AG08396 (cell line): Measurements from ENCODE around the gene ZBTB16.
A peak's percentile ranks its signal among the peaks of the same experiment; 100 is the strongest.

Experiments used
- DNase-seq: peaks from one replicate; pipeline ENCODE4 v3.0.0; 2012; ENCODE audit warnings: low spot score, mixed read lengths

ZBTB16 gene

DNA sequence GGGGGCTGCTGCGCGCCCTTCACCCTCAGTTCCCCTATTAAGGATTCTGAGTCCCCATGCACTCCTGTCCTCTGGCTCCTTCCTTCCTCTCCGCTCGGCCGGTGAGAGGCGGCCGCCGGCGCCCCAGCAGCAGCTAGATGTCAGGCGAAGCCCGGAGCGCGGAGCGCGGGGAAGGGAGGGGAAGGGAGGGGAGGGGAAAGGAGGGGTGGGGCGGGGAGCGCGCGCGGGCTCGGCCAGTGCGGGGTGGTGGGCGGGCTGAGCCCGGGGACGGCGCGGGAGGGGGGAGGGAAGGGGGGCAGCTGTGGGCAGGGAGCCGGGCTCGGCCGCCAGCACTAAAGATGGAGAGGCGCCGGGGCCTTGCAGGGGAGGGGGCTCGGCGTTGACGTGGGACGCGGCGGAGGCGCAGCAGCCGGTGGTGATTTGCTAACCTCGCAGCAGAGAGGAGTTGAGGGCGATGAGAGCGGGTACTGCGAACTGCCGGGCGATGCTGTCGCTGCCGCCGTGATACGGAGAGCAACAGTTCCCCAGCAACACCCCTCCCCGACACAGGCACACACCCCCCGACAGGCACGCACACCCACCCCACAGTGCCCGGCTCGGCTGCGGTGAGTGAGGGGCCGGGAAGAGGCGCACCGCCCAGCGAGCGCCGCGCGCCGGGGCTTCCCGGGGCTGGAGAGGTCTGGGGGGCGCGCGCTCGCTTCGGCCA is at the start of gene ZBTB16:
Gene ZBTB16, plus strand, starts transcription at position 434 of the 706 bp plus-strand sequence. CDS start 3,590 bp downstream, outside the sequence.
- DNase-seq: no peak

- DNase-seq: no peak
These were observed 48.6 kb upstream of the ZBTB16 start for GRCh38 chr11:114010931-114011330.

- no peak for DNase-seq
These were observed 48.1 kb upstream of the ZBTB16 start for GRCh38 chr11:114011443-114011842.

DNA sequence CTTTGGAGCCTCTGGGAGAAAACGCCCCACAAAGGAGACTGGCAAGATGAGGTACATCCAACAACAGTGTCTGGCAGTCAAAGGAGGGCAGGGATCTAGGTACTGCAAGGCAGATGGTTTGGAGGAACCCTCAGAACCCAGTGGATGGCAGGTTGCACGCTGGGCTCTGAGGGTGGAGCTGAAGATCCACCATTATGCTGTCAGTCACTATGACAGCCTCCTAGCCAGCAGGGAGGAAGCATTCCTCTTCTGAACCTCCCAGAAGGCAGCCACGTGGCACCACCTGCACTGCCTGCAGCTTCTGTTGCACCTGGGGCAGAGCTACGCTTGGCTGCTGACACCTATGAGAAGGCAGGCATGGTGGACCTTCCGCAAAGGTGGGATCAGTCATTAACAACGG is 44.4 kb upstream of the ZBTB16 start:
- no peak for DNase-seq

DNA sequence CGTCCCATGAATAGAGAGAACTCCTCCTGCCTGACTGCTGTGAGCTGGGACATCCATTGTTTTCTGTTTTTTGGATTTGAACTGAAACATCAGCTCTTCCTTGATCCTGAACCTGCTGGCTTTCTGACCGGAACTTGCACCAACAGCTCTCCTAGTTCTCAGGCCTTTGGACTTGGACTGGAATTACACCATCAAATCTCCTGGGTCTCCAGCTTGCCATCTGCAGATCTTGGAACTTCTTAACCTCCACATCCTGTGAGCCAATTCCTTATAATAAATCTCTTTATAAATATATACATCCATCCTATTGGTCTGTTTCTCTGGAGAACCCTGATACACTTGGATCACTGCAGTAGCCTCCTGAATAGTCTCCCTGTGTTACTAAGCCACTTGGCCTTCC is 42.5 kb upstream of the ZBTB16 start:
- DNase-seq: no peak

DNA sequence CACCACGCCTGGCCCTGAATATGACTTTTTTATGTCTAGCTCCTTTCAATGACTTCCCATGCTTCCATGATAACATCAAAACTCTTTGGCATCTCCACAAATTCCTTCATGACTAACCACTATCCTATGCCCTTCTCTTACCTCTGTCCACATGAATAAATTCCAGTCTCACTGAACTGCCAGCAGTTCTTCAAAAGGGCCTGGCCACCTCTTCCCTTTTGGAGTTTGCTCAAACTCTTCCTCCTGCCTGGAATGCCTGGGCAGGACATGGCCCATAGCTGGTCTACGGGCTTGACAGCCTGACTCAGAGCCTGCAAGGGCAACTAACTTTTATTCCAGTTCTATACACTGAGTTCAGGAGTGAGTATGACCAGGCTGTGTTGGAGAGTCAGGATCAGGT is 41.8 kb upstream of the ZBTB16 start:
- DNase-seq: no peak

DNA sequence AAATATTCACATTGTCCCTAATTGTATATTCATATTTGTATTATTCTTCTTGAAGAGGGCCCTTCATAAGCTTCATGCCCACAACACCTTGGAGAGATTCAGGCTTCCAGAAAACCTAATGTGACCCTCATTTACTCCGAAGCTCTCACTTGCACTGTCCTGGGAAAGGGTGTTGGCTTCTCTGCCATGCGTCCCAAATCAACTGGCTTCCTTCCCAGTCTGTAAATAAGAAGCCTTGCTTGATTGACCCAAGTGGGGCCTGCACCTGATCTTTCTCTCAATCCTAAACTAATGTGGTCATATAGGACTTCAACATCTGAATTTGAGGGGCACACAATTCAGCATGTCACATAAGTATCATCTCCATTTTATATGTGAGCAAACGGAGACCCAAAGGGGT is 40.5 kb upstream of the ZBTB16 start:
- DNase-seq: no peak

DNA sequence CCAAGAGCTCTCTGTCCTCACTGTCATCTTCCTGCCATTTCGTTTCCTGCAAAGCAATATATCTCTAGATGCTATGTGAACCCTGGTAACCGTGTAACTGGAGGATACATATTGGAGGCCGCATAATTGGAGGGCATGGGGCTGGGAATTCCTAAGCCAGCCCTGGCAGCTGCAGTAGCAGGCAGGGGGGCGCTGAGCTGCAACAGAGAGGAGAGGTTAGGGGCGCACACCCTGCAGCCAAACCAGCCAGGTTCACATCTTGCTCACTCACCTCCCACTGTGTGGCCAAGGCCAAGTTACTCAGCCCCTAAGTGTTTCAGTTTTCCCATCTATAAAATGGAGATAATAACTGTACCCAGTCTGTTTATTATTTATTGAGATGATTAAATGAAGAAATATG is 39.9 kb upstream of the ZBTB16 start:
- no peak for DNase-seq

GRCh38 chr11:114025329-114025907 is 34.1 kb upstream of the ZBTB16 start:
- DNase-seq: no peak

- DNase-seq: no peak
These were observed 33.2 kb upstream of the ZBTB16 start for GRCh38 chr11:114026355-114026754.

DNA sequence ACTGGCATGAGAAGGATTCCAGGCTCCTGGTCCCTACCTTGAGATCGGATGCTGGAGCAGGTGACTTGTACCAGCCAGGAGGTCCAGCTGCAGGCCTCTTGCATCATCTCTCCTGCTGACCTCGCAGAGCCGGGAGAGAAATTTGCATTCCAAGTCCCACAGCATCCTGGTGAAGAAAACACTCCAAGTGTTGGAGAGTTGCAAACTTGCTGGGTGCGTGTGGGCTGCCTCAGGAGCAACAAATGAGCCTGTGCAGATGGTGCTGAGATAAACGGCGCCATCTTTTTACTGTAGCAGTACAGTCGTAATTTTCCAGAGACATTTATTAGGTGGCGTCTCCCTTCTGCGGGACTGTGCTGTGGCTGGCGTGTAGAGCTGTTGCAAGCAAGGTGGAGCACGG is 32.1 kb upstream of the ZBTB16 start:
- DNase-seq: no peak

DNA sequence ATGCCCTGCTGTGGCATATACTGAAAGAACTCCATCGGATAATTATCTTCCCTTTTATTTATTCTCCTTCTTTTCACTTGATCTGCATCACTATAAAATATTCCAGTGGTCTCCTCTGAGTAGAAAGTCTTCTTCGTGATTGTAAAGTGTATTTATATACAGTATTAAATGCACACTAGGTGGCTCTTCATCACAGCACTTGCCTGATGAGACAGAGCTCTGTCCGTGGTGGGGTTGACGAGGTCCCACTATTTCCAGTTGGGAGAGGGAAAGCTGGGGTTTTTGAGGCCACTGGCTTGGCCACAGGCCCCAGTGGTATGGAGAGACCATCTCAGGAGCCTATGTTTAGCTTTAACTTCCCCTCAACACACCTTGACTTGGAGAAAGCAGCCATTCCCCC is 31.6 kb upstream of the ZBTB16 start:
- no peak for DNase-seq

DNA sequence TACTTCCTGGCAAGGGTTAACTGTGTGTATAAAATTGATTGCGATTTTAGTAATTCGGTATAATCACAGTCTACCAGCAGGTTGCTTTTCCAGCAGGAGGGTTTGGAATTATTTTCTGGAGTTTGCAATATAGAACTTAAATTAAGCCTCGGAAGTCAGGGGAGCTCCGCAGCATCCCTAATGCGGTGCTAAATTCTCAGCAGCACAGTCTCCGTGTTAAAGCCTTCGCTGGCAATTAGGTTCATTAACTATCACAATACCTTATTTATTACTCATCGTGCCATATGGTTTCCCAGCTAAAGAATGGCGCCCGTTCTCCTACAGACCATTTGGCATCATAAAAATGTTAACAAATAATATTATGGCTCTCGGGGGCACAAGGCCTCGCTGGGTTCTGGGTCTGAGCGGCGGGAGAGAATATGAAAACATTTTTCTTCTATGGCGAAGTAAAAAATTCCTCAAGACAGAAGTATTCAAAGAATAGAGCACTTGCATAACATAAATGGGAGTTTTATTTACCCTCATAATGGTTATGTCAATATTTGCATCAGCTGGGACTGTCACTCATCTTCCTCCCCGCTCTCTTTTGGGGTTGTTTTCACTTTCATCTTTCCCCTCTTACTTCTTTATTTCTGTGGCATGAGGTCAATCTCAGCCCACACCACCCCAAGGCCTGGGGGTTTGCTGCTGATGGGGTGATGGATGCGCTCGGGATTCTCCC is 28.1 kb upstream of the ZBTB16 start:
- DNase-seq: no peak

DNA sequence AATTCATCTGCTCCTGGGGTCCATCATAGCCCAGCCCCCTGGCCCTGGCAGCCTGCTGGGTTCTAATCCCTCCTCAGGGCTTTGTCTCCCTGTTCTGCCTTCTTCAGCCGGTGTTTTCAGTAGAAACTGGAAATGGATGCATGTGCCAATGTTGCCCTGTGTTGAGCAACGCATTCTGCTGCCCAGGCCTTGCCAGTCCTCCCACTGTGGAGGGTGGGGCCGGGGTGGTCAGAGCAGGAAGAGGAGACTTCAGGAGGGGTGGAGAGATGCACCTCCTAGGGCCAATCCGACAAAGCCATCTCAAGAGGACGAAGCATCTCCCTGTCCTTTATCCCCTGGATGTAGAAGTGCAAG is 27.6 kb upstream of the ZBTB16 start:
- no peak for DNase-seq

- no peak for DNase-seq
These were observed 26.4 kb upstream of the ZBTB16 start for GRCh38 chr11:114033066-114033465.

- DNase-seq: no peak
These were observed 25.9 kb upstream of the ZBTB16 start for GRCh38 chr11:114033572-114033971.

- DNase-seq: no peak
These were observed 24.6 kb upstream of the ZBTB16 start for GRCh38 chr11:114034956-114035355.

- peak; percentile 79 for DNase-seq
These were observed 23.2 kb upstream of the ZBTB16 start for GRCh38 chr11:114036147-114036811.

GRCh38 chr11:114036958-114037357 is 22.6 kb upstream of the ZBTB16 start:
- DNase-seq: no peak

DNA sequence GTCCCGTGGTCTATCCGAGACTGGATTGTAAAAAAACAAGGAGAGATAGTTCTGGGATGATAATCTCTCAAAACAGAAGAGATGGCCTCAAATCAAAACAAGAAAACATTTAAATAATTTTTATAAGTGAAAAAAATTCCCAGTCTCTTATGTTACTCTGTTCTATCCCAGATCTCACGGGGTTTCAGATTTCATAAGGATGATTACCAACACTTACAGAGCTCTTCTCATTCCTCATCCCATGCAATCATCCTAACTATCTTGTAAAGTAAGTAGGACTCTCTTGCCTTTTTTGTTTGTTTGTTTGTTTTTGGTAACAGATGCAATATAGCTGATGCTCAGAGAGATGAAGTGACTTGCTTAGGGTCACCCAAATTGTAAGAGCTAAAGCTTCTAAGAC is 20.0 kb upstream of the ZBTB16 start:
- DNase-seq: no peak

- no peak for DNase-seq
These were observed 18.8 kb upstream of the ZBTB16 start for GRCh38 chr11:114040706-114041211.

- no peak for DNase-seq
These were observed 17.3 kb upstream of the ZBTB16 start for GRCh38 chr11:114042234-114042633.
